Parathyroid adenoma (tissue), 2 donors: ENCODE data around the gene ZNF317.

Experiments used
- H2AFZ ChIP-seq: fragments of 300-600 bp; sonication (generic); one replicate; pipeline ENCODE4 v1.7.0; 2017; ENCODE audit warnings: antibody characterized with exemption, mild to moderate bottlenecking
- H3K27ac ChIP-seq: fragments of 300-600 bp; sonication (generic); one replicate; pipeline ENCODE4 v1.7.0; 2017
- H3K27me3 ChIP-seq: fragments of 300-600 bp; sonication (generic); one replicate; pipeline ENCODE4 v1.7.0; 2017; ENCODE audit warnings: low read length; ENCODE audit not compliant: control insufficient read depth, insufficient read depth
- H3K36me3 ChIP-seq: fragments of 300-600 bp; sonication (generic); one replicate; pipeline ENCODE4 v1.7.0; 2017; ENCODE audit warnings: low read length; ENCODE audit not compliant: control insufficient read depth, insufficient read depth
- H3K4me1 ChIP-seq: fragments of 300-600 bp; sonication (generic); one replicate; pipeline ENCODE4 v1.7.0; 2017; ENCODE audit warnings: control low read depth
- H3K4me2 ChIP-seq: fragments of 300-600 bp; sonication (generic); one replicate; pipeline ENCODE4 v1.7.0; 2017; ENCODE audit warnings: low read length
- H3K4me3 ChIP-seq: fragments of 300-600 bp; sonication (generic); one replicate; pipeline ENCODE4 v1.7.0; 2017; ENCODE audit warnings: low read depth, low read length
- H3K79me2 ChIP-seq: fragments of 300-600 bp; sonication (generic); one replicate; pipeline ENCODE4 v1.7.0; 2017; ENCODE audit warnings: control low read depth
- H3K9ac ChIP-seq: fragments of 300-600 bp; sonication (generic); one replicate; pipeline ENCODE4 v1.7.0; 2017; ENCODE audit warnings: mild to moderate bottlenecking
- H3K9me3 ChIP-seq: fragments of 300-600 bp; sonication (generic); one replicate; pipeline ENCODE4 v1.7.0; 2017; ENCODE audit warnings: low read length; ENCODE audit not compliant: control insufficient read depth
- CTCF ChIP-seq: fragments of 300-600 bp; sonication (generic); IDR thresholded peaks from one replicate; pipeline ENCODE4 v1.7.0; 2017; ENCODE audit warnings: antibody characterized with exemption, mild to moderate bottlenecking
- donor health status: primary hyperparathyroidism.

ZNF317 gene

GRCh38 chr19:9150650-9151049, 10.5 kb downstream of the ZNF317 start:
- H3K27me3 ChIP-seq = no peaks in the 10 kb centered on the region
- no peak overlapping the region for H2AFZ ChIP-seq
- no peaks in the 10 kb centered on the region for H3K36me3 ChIP-seq
- no peaks in the 10 kb centered on the region for H3K9me3 ChIP-seq
- no peaks in the 10 kb centered on the region for H3K4me1 ChIP-seq
- H3K4me3 ChIP-seq = no peak overlapping the region
- H3K9ac ChIP-seq = no peak overlapping the region
- no peak overlapping the region for H3K4me2 ChIP-seq
- no peak for TF ChIP-seq CTCF
- no peak overlapping the region for H3K27ac ChIP-seq
- peaks cover 73% of the 10 kb centered on the region for H3K79me2 ChIP-seq

- no peaks in the 10 kb centered on the region for H3K9me3 ChIP-seq
- no peak for TF ChIP-seq CTCF
- no peak overlapping the region for H3K4me2 ChIP-seq
- H3K79me2 ChIP-seq = peaks cover 76% of the 10 kb centered on the region
- no peaks in the 10 kb centered on the region for H3K27me3 ChIP-seq
- H3K27ac ChIP-seq = no peak overlapping the region
- no peak overlapping the region for H3K4me3 ChIP-seq
- H3K4me1 ChIP-seq = no peaks in the 10 kb centered on the region
- no peaks in the 10 kb centered on the region for H3K36me3 ChIP-seq
- no peak overlapping the region for H2AFZ ChIP-seq
- no peak overlapping the region for H3K9ac ChIP-seq
Observed at GRCh38 chr19:9151367-9151766, 11.2 kb downstream of the ZNF317 start.

- no peak overlapping the region for H3K4me2 ChIP-seq
- no peaks in the 10 kb centered on the region for H3K4me1 ChIP-seq
- H2AFZ ChIP-seq = no peak overlapping the region
- H3K27ac ChIP-seq = no peak overlapping the region
- H3K27me3 ChIP-seq = no peaks in the 10 kb centered on the region
- no peak overlapping the region for H3K4me3 ChIP-seq
- no peaks in the 10 kb centered on the region for H3K9me3 ChIP-seq
- H3K9ac ChIP-seq = no peak overlapping the region
- no peaks in the 10 kb centered on the region for H3K36me3 ChIP-seq
- TF ChIP-seq CTCF = no peak
- H3K79me2 ChIP-seq = peaks cover 39% of the 10 kb centered on the region
Observed at GRCh38 chr19:9155591-9155990, 15.4 kb downstream of the ZNF317 start.

GRCh38 chr19:9156304-9156703, 16.1 kb downstream of the ZNF317 start:
- TF ChIP-seq CTCF = no peak
- Histone ChIP-seq H3K4me3 (no peak overlapping the region), H3K27ac (no peak overlapping the region), H3K9me3 (no peaks in the 10 kb centered on the region), H3K27me3 (no peaks in the 10 kb centered on the region), H3K4me2 (no peak overlapping the region), H2AFZ (no peak overlapping the region), H3K79me2 (peaks cover 32% of the 10 kb centered on the region), H3K9ac (no peak overlapping the region), H3K4me1 (no peaks in the 10 kb centered on the region), H3K36me3 (no peaks in the 10 kb centered on the region)

GRCh38 chr19:9159891-9160290, 19.7 kb downstream of the ZNF317 start:
- Histone ChIP-seq H3K9ac (no peak overlapping the region), H3K4me2 (no peak overlapping the region), H3K9me3 (no peaks in the 10 kb centered on the region), H3K27ac (no peak overlapping the region), H3K4me1 (no peaks in the 10 kb centered on the region), H3K79me2 (peaks cover 6% of the 10 kb centered on the region), H3K36me3 (no peaks in the 10 kb centered on the region), H2AFZ (no peak overlapping the region), H3K27me3 (no peaks in the 10 kb centered on the region), H3K4me3 (no peak overlapping the region)
- TF ChIP-seq CTCF = no peak
